Tibial artery (tissue), 4 donors: ENCODE data around the gene RAB1B.

Experiments used
- DNase-seq, 2 donors: peaks; one replicate each; pipeline ENCODE4 v3.0.0-alpha.2; 2019
- H3K27ac ChIP-seq, 2 donors: fragments of 200-600 bp; sonication (generic) in 1 of 2; 1 replicate in 1 of 2; 2 replicates in 1 of 2; pipeline ENCODE4 v1.5.1; 2018 to 2019; ENCODE audit warnings: mild to moderate bottlenecking in 1 of 2
- H3K27me3 ChIP-seq, 2 donors: fragments of 200-600 bp; sonication (generic) in 1 of 2; one replicate each; pipeline versions ENCODE4 v1.5.1 to v1.6.0; 2016 to 2019
- H3K36me3 ChIP-seq, 3 donors: fragments of 200-600 bp; sonication (generic) in 2 of 3; one replicate each; pipeline ENCODE4 v1.5.1; 2016 to 2019; ENCODE audit warnings: mild to moderate bottlenecking in 2 of 3
- H3K4me1 ChIP-seq, 4 donors: fragments of 200-600 bp; sonication (generic) in 2 of 4; 1 replicate in 3 of 4; 2 replicates in 1 of 4; pipeline ENCODE4 v1.5.1; 2016 to 2019
- H3K4me3 ChIP-seq, 2 donors: fragments of 200-600 bp; sonication (generic) in 1 of 2; 1 replicate in 1 of 2; 2 replicates in 1 of 2; pipeline ENCODE4 v1.5.1; 2018 to 2019; ENCODE audit warnings: mild to moderate bottlenecking in 2 of 2
- H3K9me3 ChIP-seq, 3 donors: fragments of 200-600 bp; sonication (generic) in 1 of 3; one replicate each; pipeline ENCODE4 v1.5.1; 2016 to 2019
- intact Hi-C: fragments of 100-400 bp; cut with DNase I; formaldehyde crosslinking; loops from one replicate; pipeline ENCODE4 v1.15.0; 2023; ENCODE audit warnings: low total_unique reads
- TF ChIP-seq, protein P1 (sequence below), 2 experiments: fragments of 200-600 bp in 1 of 2; fragments of 450-650 bp in 1 of 2; IDR thresholded peaks; one replicate each; pipeline ENCODE4 v1.5.1; 2017 to 2019; ENCODE audit warnings: antibody characterized with exemption in 2 of 2, mild to moderate bottlenecking in 1 of 2, moderate library complexity in 1 of 2

Gene RAB1B

DNA sequence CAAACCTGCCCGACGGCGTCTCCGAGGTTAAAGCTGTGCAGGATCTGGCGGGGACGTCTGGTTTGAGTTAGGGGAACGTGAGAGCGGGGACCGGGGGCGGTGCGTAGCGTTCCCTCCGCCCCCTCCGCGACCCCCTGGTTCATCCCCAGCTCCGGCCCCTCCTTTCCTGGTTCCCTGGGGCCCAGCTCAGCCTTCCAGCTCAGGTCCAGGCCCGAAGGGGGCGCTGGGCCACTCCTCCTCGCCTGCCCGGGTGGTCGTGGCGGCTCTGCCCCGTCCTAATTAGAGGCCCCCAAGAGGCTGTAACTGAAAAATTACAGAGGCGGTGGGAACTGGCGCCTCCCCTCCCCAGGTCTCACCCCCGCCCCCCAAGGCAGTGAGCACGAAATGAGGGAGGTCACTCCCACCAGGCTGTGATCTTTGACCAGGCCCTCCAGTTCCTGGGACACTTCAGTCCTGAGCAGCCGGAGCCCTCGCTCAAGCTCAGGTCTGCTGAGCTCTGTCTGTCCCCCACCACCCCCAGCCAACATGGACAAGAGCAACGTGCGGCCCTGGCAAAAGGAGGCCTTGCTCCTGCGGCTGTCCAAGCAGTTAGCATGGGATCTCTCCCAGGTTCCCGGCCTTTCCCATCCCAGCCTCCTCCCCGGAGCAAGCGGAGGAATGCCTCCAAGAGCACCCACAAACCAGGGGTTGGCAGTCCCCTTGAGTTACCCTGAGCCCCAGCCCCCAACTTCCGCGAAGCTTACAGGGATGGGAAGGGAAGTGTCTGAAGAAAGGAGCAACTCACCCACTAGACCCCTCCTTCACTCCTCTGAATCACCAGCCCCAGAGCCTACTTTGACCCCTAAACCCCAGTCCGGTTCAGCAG is 45.1 kb downstream of the RAB1B start:
- intact Hi-C loops = loop anchor here (5.0 kb wide), 2 partner anchors 34 to 74 kb away; partner anchors contain the start of genes B4GAT1 and BRMS1
- Histone ChIP-seq H3K4me3 (peak overlapping the region; percentile 49 to 58), H3K9me3 (no peaks in the 10 kb centered on the region), H3K36me3 (no peaks in the 10 kb centered on the region), H3K27ac (peak overlapping the region; percentile 57 to 69), H3K27me3 (peaks cover 0 to 44% of the 10 kb centered on the region in 2 donors), H3K4me1 (peaks cover 0 to 44% (median 35%) of the 10 kb centered on the region in 4 donors)
- TF ChIP-seq, protein P1, sequence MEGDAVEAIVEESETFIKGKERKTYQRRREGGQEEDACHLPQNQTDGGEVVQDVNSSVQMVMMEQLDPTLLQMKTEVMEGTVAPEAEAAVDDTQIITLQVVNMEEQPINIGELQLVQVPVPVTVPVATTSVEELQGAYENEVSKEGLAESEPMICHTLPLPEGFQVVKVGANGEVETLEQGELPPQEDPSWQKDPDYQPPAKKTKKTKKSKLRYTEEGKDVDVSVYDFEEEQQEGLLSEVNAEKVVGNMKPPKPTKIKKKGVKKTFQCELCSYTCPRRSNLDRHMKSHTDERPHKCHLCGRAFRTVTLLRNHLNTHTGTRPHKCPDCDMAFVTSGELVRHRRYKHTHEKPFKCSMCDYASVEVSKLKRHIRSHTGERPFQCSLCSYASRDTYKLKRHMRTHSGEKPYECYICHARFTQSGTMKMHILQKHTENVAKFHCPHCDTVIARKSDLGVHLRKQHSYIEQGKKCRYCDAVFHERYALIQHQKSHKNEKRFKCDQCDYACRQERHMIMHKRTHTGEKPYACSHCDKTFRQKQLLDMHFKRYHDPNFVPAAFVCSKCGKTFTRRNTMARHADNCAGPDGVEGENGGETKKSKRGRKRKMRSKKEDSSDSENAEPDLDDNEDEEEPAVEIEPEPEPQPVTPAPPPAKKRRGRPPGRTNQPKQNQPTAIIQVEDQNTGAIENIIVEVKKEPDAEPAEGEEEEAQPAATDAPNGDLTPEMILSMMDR (IDR thresholded peaks at IDR 0.05) = no peak
- DNase-seq = no peak

DNA sequence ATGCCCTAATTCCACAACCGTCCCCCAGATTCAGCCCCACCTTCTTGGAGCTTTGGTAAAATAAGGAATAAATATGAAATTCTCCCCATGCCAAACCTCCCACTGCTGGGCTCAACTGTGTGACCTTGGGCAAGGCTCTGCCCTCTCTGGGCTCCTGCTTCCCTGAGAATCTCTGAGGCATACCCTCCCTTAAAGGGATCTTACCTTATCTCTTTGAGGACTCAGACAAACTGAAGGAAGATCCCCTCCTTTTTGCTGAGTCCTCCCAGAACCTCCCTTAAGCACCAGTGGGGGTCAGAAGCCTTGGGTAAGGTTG is 45.7 kb downstream of the RAB1B start:
- Histone ChIP-seq H3K27ac (peak overlapping the region; percentile 57 to 69), H3K9me3 (no peaks in the 10 kb centered on the region), H3K4me3 (peak overlapping the region in 1 of 2 donors; percentile 58), H3K4me1 (peaks cover 0 to 50% (median 35%) of the 10 kb centered on the region in 4 donors), H3K36me3 (no peaks in the 10 kb centered on the region), H3K27me3 (peaks cover 0 to 44% of the 10 kb centered on the region in 2 donors)
- TF ChIP-seq, protein P1 (IDR thresholded peaks at IDR 0.05) = no peak
- intact Hi-C loops = loop anchor here (5.0 kb wide), 2 partner anchors 33 to 73 kb away; partner anchors contain the start of genes B4GAT1 and BRMS1
- DNase-seq = no peak

DNA sequence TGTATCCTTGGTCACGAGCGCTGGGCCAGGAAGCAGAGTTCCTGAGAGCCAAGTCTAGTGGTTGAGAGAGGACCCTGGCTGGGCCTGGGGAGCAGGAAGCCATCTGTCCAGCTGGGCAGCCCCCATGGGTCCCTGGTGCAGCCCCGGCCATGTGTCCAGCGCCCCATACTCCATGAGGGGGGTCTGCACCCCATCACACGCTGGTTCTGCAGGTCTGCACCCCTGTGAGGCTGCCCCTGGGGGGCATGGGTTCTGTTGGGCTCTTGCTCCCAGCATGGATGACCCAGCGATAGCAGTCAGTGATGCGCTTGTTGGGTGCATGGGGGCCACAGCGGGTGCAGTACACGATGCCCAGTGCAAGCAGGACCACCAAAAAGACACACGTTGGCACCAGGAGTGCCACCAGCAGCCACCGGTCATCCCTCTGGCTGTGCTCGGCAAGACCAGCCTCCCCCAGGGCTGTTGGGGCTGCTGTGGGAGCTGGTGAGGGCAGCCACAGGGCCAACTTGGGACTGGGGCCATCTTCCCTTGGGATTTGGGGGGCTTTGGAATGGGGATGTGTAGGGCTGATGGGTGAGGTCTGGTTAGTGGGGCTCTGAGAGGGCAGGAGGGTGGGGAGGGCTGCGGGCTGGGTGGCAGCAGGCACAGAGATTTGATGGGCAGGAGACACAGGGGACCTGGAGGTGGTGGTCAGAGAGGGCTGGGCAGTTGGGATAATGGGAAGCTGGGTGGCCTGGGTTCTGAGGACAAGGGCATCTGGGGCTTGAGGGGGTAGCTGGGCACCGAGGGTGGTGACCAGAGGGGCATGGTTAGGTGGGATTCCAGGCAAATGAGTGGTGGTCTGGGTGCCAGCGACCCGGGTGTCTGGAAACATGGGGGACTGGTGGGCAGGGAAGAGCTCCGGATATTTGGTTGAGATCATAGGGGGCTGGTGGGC is 46.4 kb downstream of the RAB1B start:
- Histone ChIP-seq H3K9me3 (no peaks in the 10 kb centered on the region), H3K4me1 (peaks cover 0 to 50% (median 35%) of the 10 kb centered on the region in 4 donors), H3K4me3 (peak overlapping the region; percentile 44 to 59), H3K27ac (no peak overlapping the region), H3K27me3 (peaks cover 0 to 44% of the 10 kb centered on the region in 2 donors), H3K36me3 (no peaks in the 10 kb centered on the region)
- TF ChIP-seq, protein P1 (IDR thresholded peaks at IDR 0.05) = no peak
- DNase-seq = no peak
- intact Hi-C loops = loop anchor here (5.0 kb wide), 2 partner anchors 32 to 72 kb away; partner anchors contain the start of genes B4GAT1 and BRMS1

DNA sequence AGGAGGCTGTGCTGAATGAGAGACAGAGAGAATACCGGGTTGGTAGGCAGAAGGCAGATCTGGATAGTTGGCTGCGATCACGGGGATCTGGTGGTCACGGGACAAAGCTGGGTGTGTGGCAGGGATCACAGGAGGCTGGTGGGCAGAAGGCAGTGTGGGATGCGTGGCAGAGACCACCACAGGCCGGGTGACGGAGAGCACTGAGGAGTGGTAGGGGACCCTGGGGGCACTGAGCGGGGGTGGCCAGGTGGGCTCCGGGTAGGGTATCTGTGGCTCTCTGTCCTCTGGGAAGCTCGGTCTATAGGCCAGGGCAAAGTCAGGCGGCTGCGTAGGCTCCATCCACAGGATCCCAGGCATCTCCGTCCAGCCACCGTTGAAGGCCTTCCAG is 47.1 kb downstream of the RAB1B start:
- TF ChIP-seq, protein P1 (IDR thresholded peaks at IDR 0.05) = no peak
- no peak for DNase-seq
- intact Hi-C loops = no loop called here
- Histone ChIP-seq H3K4me3 (peak overlapping the region; percentile 44 to 59), H3K27ac (no peak overlapping the region), H3K36me3 (no peaks in the 10 kb centered on the region), H3K4me1 (peaks cover 0 to 50% (median 35%) of the 10 kb centered on the region in 4 donors), H3K27me3 (peaks cover 0 to 44% of the 10 kb centered on the region in 2 donors), H3K9me3 (no peaks in the 10 kb centered on the region)
